ENCODE results near the gene LZTFL1.

- TF ChIP-seq POLR2A (IDR thresholded peaks at IDR 0.05; ENCODE audit: low read depth, low read length) (no peak), TAF1 (IDR thresholded peaks at IDR 0.05; ENCODE audit: borderline replicate concordance, low read depth, low read length) (no peak)
Observed at GRCh38 chr3:45890405-45890804, 48.5 kb upstream of the LZTFL1 start.

All from GM12892 (cell line).